Right atrium auricular region (tissue), 2 donors: ENCODE results near the gene DNAH3. TPM values are rescaled to one million over a fixed set of nuclear protein-coding genes. Genes with fewer than 3 reads are reported as not detected.

Experiments
- DNase-seq: peaks from one replicate; pipeline ENCODE4 v3.0.0-alpha.2; 2019; ENCODE audit warnings: low spot score
- H3K27ac ChIP-seq, 2 donors: fragments of 200-600 bp; sonication (generic); 1 replicate in 1 of 2; 2 replicates in 1 of 2; pipeline ENCODE4 v1.5.1; 2016 to 2019
- H3K27me3 ChIP-seq, 2 donors: fragments of 200-600 bp; sonication (generic); one replicate each; pipeline versions ENCODE4 v1.5.1 to v1.6.0; 2017 to 2019
- H3K36me3 ChIP-seq: fragments of 200-600 bp; sonication (generic); one replicate; pipeline ENCODE4 v1.5.1; 2016
- H3K4me1 ChIP-seq, 2 donors: fragments of 200-600 bp; sonication (generic); one replicate each; pipeline versions ENCODE4 v1.5.1 to v1.6.0; 2017 to 2019
- H3K4me3 ChIP-seq, 2 donors: fragments of 200-600 bp; sonication (generic); 1 replicate in 1 of 2; 2 replicates in 1 of 2; pipeline ENCODE4 v1.5.1; 2017 to 2019; ENCODE audit warnings: mild to moderate bottlenecking in 1 of 2, moderate library complexity in 1 of 2
- H3K9me3 ChIP-seq, 2 donors: fragments of 200-600 bp; sonication (generic); one replicate each; pipeline ENCODE4 v1.5.1; 2019
- total RNA-seq, 2 donors: library from RNA; depleted of rRNA; stranded (reverse); fragments of >200 nt; gene quantifications; one replicate each; pipeline ENCODE4 v1.1.0, GENCODE V29; 2016
- TF ChIP-seq, protein P1 (sequence below), 2 donors: fragments of 200-600 bp; sonication (generic); IDR thresholded peaks; one replicate each; pipeline ENCODE4 v1.5.1; 2019; ENCODE audit warnings: antibody characterized with exemption in 2 of 2

DNAH3 gene
- total RNA-seq, 2 donors from 2014 or later: 0.20 TPM; not detected in 1

DNA sequence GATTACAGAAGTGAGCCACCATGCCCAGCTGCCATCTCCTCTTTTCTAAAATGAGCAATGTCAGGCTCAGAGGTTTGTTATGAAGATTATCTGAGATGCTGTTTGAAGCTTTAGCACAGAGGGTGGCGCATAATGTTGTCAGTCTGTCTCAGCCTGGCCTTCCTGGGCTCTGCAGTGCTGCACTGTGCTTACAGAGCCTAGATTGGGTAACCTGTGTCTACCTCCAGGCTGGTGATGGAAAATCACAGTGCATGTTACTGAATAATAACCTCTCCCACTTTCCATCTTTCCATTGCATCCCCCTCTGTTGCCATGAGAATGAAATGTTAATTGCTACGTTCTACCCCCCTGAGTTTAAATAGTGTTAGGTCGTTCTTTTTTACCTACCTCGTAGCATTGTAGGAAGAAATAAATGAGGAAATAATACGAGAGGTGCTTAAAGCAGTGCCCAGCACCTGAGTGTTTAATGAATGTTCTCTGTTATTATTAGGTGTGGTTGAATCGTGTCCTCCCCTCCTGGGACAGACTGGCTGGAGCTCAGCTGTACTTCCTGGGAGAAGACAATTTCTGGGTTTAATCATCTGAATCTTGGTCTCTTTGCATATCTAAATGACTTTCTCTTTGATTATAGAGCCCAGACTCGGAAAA is 14.0 kb upstream of the DNAH3 start:
- H3K4me1 ChIP-seq: peaks cover 0 to 48% of the 10 kb centered on the region in 2 donors
- TF ChIP-seq, protein P1, sequence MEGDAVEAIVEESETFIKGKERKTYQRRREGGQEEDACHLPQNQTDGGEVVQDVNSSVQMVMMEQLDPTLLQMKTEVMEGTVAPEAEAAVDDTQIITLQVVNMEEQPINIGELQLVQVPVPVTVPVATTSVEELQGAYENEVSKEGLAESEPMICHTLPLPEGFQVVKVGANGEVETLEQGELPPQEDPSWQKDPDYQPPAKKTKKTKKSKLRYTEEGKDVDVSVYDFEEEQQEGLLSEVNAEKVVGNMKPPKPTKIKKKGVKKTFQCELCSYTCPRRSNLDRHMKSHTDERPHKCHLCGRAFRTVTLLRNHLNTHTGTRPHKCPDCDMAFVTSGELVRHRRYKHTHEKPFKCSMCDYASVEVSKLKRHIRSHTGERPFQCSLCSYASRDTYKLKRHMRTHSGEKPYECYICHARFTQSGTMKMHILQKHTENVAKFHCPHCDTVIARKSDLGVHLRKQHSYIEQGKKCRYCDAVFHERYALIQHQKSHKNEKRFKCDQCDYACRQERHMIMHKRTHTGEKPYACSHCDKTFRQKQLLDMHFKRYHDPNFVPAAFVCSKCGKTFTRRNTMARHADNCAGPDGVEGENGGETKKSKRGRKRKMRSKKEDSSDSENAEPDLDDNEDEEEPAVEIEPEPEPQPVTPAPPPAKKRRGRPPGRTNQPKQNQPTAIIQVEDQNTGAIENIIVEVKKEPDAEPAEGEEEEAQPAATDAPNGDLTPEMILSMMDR (IDR thresholded peaks at IDR 0.05): no peak
- no peak overlapping the region for H3K4me3 ChIP-seq
- no peaks in the 10 kb centered on the region for H3K9me3 ChIP-seq
- H3K27me3 ChIP-seq: no peaks in the 10 kb centered on the region
- peaks cover 32% of the 10 kb centered on the region for H3K36me3 ChIP-seq
- H3K27ac ChIP-seq: peak overlapping the region in 1 of 2 donors; percentile 91
- DNase-seq: no peak

DNA sequence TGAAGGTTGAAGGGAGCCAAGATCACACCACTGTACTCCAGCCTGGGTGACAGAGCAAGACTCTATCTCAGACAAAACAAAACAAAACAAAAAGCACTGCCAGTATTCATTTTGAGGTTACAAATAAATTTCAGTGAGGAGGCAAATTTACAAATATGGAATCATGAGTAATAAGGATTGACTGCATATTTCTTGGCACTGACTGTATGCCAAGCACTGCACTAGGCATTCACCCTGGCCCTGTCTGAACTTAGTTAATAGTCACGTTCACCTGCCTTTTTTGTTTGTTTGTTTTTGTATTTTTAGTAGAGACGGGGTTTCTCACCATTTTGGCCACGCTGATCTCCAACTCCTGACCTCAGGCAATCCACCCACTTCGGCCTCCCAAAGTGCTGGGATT is 12.9 kb upstream of the DNAH3 start:
- TF ChIP-seq, protein P1 (IDR thresholded peaks at IDR 0.05): no peak
- H3K4me1 ChIP-seq: peaks cover 0 to 49% of the 10 kb centered on the region in 2 donors
- peak overlapping the region; percentile 61 to 91 for H3K27ac ChIP-seq
- H3K27me3 ChIP-seq: no peaks in the 10 kb centered on the region
- H3K4me3 ChIP-seq: no peak overlapping the region
- peaks cover 32% of the 10 kb centered on the region for H3K36me3 ChIP-seq
- DNase-seq: no peak
- no peaks in the 10 kb centered on the region for H3K9me3 ChIP-seq

DNA sequence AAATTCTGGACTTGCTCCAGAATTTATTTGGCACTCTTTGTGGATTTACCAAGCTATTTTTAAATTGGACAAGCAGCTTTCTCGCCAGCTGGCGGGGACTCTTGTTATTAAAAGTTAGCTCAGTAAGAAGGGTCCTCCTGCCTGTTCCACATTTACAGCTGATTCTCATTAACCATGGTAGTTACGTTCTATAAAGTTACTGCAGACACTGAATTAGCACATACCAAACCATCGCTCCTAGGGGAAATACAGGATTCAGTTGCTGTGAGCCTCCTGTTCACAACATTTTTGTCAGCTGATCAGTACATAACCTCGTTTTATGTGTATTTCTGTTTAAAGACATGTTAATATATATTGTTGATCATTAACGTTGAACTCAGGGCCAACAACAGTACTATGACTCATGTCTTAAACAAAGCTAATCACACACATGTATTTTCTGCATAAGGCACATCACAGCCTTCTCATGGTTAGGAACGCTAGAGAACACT is 12.1 kb upstream of the DNAH3 start:
- Histone ChIP-seq H3K9me3 (no peaks in the 10 kb centered on the region), H3K4me1 (peaks cover 0 to 55% of the 10 kb centered on the region in 2 donors), H3K27me3 (no peaks in the 10 kb centered on the region), H3K4me3 (no peak overlapping the region), H3K36me3 (peaks cover 32% of the 10 kb centered on the region), H3K27ac (peak overlapping the region; percentile 61 to 91)
- DNase-seq: no peak
- TF ChIP-seq, protein P1 (IDR thresholded peaks at IDR 0.05): no peak

DNA sequence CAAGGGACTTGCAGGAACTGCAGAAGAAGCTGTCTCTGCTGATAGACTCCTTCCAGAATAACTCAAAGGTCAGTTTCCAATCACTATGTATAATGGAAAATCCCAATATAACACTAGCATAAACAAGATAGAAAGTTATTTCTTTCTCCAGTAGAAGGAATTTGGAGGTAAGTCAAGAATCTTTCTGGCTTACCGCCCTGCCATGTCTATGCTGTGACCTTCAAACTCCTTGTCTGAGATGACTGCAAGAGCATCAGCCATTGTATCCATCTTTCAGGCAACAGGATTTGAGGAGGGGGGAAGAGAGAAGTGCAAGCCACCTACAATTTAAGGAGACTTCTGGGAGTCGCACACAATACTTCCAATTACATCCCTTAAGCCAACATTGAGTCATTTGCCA is 10.6 kb upstream of the DNAH3 start:
- Histone ChIP-seq H3K4me3 (no peak overlapping the region), H3K4me1 (peaks cover 0 to 65% of the 10 kb centered on the region in 2 donors), H3K27me3 (no peaks in the 10 kb centered on the region), H3K27ac (peak overlapping the region; percentile 18 to 91), H3K9me3 (no peaks in the 10 kb centered on the region), H3K36me3 (peaks cover 21% of the 10 kb centered on the region)
- DNase-seq: no peak
- TF ChIP-seq, protein P1 (IDR thresholded peaks at IDR 0.05): no peak

DNA sequence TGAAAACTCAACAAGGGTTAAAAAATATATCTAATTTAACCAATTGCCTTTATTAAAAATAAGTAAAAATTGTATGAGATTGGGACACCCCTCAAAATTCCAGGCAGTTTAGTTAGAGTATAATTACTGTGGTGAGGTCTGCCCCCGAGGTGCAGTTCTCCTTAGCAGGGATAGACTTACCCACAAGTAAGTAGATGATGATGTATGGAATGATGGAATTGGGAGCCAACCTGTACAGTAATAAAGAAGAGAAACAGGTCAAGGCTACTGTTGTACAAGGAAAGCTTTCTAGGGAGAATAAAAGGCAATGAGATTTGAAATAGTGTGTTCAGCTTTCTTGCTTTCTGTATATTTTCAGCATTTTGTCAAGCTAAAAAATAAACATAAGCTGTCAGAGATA is 9.6 kb upstream of the DNAH3 start:
- Histone ChIP-seq H3K4me1 (peaks cover 0 to 65% of the 10 kb centered on the region in 2 donors), H3K27ac (peak overlapping the region; percentile 25 to 91)

More for the DNA sequence above, 9.6 kb upstream of the DNAH3 start:
- TF ChIP-seq, protein P1 (IDR thresholded peaks at IDR 0.05): no peak
- Histone ChIP-seq H3K36me3 (peaks cover 11% of the 10 kb centered on the region), H3K27me3 (no peaks in the 10 kb centered on the region), H3K4me3 (no peak overlapping the region), H3K9me3 (no peaks in the 10 kb centered on the region)
- no peak for DNase-seq
